AG10803 (cell line): Measurements from ENCODE around the gene SERINC1.
"Not testable (repeated sequence)": the region's sequence is repeated elsewhere in the genome, so short reads cannot be mapped to it uniquely, and the experiment has no call there.

ENCODE experiments used
- DNase-seq: peaks from one replicate; pipeline ENCODE4 v3.0.0; 2010; ENCODE audit warnings: low read depth
- H3K4me3 ChIP-seq: 2 replicates; pipeline ENCODE4 v1.5.1; 2011; ENCODE audit warnings: mild to moderate bottlenecking, low read length, control low read depth
- CTCF ChIP-seq: conservative IDR thresholded peaks from 2 replicates; pipeline ENCODE4 v1.5.1; 2011; ENCODE audit warnings: mild to moderate bottlenecking, low read length, control low read depth, inconsistent platforms

The SERINC1 gene

DNA sequence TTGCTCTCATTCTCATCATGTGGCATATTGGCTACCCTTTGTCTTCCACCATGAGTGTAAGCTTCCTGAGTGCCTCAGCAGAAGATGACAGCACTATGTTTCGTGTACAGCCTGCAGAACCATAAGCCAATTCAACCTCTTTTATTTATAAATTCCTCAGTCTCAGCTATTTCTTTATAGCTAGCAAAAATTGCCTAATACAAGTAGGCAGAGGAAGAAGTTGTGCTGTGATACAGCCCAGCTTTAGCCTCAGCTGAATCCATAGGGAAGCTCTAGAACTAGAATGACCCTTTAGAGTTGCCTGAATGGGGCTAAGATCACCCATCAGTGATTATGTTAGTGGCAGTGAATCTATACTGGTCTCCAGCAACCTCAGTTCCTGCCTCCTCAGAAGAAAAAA, 19.0 kb upstream of the SERINC1 start:
- H3K4me3 ChIP-seq, result no peak overlapping the region
- TF ChIP-seq CTCF, result no peak
- DNase-seq, result no peak

GRCh38 chr6:122484760-122485159, 13.2 kb upstream of the SERINC1 start:
- no peak for DNase-seq
- H3K4me3 ChIP-seq, result no peak overlapping the region
- TF ChIP-seq CTCF, result no peak

DNA sequence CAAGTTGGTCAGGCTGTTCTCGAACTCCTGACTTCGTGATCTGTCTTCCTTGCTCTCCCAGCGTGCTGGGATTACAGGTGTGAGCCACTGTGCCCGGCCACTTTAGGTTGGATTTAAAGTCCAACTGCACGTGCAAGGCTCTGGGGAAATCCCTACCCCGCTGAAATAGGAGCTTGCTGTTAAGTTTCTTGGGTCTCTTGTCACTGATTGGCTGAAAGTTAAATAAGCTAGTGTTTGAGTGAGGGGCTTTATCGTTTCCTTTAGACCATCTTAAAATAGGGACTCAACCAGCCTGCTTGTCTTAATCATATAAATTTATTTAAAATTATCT, 11.1 kb upstream of the SERINC1 start:
- H3K4me3 ChIP-seq, result no peak overlapping the region
- no peak for DNase-seq
- TF ChIP-seq CTCF, result no peak

DNA sequence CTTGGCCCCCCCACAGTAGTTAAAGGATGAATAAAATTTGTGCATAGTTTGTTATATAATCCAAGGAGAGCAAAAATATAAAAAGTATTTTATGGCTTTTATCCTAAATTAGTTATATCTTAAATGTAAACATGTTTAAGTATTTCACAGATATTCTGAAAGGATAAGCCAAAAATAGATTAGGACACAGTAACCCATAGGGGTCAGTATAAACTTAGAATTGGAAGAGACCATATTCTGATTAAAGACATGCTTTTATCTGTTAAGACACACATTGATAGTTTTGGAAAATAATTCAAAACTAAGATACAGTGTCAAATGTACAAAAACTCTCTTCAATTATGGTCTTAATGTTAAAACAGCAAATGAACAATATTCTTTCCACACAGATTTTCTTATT, 4.5 kb upstream of the SERINC1 start:
- DNase-seq, result peak; percentile 31
- TF ChIP-seq CTCF, result peak; percentile 62
- H3K4me3 ChIP-seq, result no peak overlapping the region

- H3K4me3 ChIP-seq, result peak overlapping the region; percentile 96
- TF ChIP-seq CTCF, result no peak
- no peak for DNase-seq
These were observed 374 bp upstream of the SERINC1 start for GRCh38 chr6:122472022-122472340.

- no peak for DNase-seq
- no peak for TF ChIP-seq CTCF
- no peak overlapping the region for H3K4me3 ChIP-seq
These were observed 9.7 kb downstream of the SERINC1 start for GRCh38 chr6:122461885-122462284.

- DNase-seq, result not testable (repeated sequence)
These were observed 11.7 kb downstream of the SERINC1 start for GRCh38 chr6:122459865-122460416.

DNA sequence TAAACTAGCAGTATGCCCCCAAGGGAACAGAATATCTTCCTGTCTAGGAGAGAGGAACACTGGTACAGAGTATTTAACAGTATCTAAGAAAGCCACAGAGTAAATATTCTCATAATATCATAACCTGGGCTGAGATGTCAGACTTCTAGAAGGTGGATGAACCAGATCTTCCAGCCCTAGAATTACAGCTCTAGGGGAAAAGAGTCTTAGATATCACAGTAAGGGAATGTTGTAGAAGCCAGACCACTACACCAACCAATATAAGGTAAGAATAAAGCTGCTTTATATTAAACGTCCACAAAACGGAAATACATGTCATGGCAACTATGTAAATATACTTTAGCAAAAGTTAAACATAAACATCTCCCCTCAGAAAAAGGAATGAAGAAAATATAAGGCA, 12.4 kb downstream of the SERINC1 start:
- TF ChIP-seq CTCF, result no peak

More at GRCh38 chr6:122459865-122460416, 11.7 kb downstream of the SERINC1 start:
- not testable (repeated sequence) for H3K4me3 ChIP-seq

More for the DNA sequence above, 12.4 kb downstream of the SERINC1 start:
- H3K4me3 ChIP-seq, result no peak overlapping the region
- no peak for DNase-seq
